ENCODE measurements around the gene TRNAU1AP.

TRNAU1AP gene

GRCh38 chr1:28545246-28545628 is 7.6 kb upstream of the TRNAU1AP start:
- H3K4me3 ChIP-seq (ENCODE audit: low read depth, low read length) = no peak overlapping the region
- DNase-seq (ENCODE audit: low read depth) = no peak
- no peak for TF ChIP-seq CTCF (IDR thresholded peaks at IDR 0.05; ENCODE audit: low read depth, low read length, missing control alignments)

- DNase-seq (ENCODE audit: low read depth) = no peak
- TF ChIP-seq CTCF (IDR thresholded peaks at IDR 0.05; ENCODE audit: low read depth, low read length, missing control alignments) = no peak
- H3K4me3 ChIP-seq (ENCODE audit: low read depth, low read length) = no peak overlapping the region
Measured at GRCh38 chr1:28548318-28548717, 4.6 kb upstream of the TRNAU1AP start.

DNA sequence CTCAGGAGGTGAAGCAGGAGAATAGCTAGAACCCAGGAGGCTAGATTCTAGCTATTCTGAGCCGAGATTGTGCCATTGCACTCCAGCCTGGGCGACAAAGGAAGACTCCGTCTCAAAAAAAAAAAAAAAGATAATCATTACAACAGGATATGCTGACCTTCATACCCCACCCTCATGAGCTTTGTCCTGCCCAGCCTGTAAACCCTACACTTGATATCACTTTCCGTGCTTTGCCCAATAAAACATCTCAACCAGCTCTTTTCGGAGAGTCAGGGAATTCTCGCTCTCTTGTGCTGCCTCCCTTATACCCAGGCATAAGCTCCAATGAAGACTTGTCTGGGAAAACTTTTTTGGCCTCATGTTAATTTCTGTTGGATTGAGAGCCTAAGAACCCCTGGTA is 1.5 kb upstream of the TRNAU1AP start:
- no peak for TF ChIP-seq CTCF (IDR thresholded peaks at IDR 0.05; ENCODE audit: low read depth, low read length, missing control alignments)
- no peak for DNase-seq (ENCODE audit: low read depth)
- no peak overlapping the region for H3K4me3 ChIP-seq (ENCODE audit: low read depth, low read length)

- DNase-seq (ENCODE audit: low read depth) = no peak
- no peak overlapping the region for H3K4me3 ChIP-seq (ENCODE audit: low read depth, low read length)
Measured at GRCh38 chr1:28560886-28561285, 8.0 kb downstream of the TRNAU1AP start.

DNA sequence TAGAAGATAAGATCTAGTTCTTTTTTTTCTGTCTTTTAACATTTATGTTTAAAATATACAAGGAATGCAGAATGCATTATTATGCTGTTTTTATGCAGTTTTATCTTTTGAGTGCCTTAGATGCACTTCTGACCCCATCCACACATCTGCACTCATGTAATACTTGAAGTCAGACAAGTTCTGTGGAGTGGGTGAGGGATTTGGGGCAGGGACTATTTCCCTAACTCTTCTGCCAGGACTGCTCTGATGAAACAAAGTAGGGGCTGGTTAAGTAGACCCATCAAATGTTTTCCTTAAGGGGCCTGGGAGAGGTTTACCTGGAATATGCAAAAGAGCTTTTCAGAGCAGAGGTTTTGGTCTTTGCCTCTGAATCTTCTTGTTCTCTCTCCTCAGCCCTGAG is 11.4 kb downstream of the TRNAU1AP start:
- TF ChIP-seq CTCF (IDR thresholded peaks at IDR 0.05; ENCODE audit: low read depth, low read length, missing control alignments) = no peak
- no peak for DNase-seq (ENCODE audit: low read depth)

More at GRCh38 chr1:28560886-28561285, 8.0 kb downstream of the TRNAU1AP start:
- no peak for TF ChIP-seq CTCF (IDR thresholded peaks at IDR 0.05; ENCODE audit: low read depth, low read length, missing control alignments)

DNA sequence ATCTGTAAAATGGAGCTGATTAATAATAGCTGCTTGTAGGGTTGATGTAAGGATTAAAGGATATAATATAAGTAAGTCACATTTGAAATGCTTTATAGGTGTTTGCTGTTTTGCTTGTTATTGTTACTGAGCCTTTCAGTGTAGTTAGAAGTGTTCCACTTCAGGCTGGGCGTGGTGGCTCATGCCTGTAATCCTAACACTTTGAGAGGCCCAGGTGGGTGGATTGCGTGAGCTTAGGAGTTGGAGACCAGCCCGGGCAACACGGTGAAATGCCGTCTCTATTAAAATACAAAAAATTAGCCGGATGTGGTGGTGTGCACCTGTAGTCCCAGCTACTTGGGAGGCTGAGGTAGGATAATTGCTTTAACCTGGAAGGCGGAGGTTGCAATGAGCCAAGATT is 12.2 kb downstream of the TRNAU1AP start:
- no peak for DNase-seq (ENCODE audit: low read depth)
- no peak overlapping the region for H3K4me3 ChIP-seq (ENCODE audit: low read depth, low read length)
- TF ChIP-seq CTCF (IDR thresholded peaks at IDR 0.05; ENCODE audit: low read depth, low read length, missing control alignments) = no peak

More for the DNA sequence above, 11.4 kb downstream of the TRNAU1AP start:
- no peak overlapping the region for H3K4me3 ChIP-seq (ENCODE audit: low read depth, low read length)

- no peak for TF ChIP-seq CTCF (IDR thresholded peaks at IDR 0.05; ENCODE audit: low read depth, low read length, missing control alignments)
- H3K4me3 ChIP-seq (ENCODE audit: low read depth, low read length) = no peak overlapping the region
- no peak for DNase-seq (ENCODE audit: low read depth)
Measured at GRCh38 chr1:28565726-28566125, 12.8 kb downstream of the TRNAU1AP start.

All from GM12864 (cell line).